NCI-H2196 (cell line): ENCODE results near the gene PYGM.
A peak's percentile ranks its signal among the peaks of the same experiment; 100 is the strongest.

ENCODE experiments used
- DNase-seq: peaks from one replicate; lab custom pipeline; 2025; ENCODE audit not compliant: unreplicated experiment; lab: John Stamatoyannopoulos, UW

PYGM gene

GRCh38 chr11:64768300-64768694, 8.5 kb upstream of the PYGM start:
- DNase-seq: no peak

- peak; percentile 83 for DNase-seq
Measured at GRCh38 chr11:64767344-64768299, 7.8 kb upstream of the PYGM start.

GRCh38 chr11:64766881-64767280, 7.1 kb upstream of the PYGM start:
- DNase-seq: no peak

- no peak for DNase-seq
Measured at GRCh38 chr11:64765851-64766665, 6.3 kb upstream of the PYGM start.

GRCh38 chr11:64765291-64765850, 5.6 kb upstream of the PYGM start:
- no peak for DNase-seq

GRCh38 chr11:64764753-64765152, 5.0 kb upstream of the PYGM start:
- no peak for DNase-seq

GRCh38 chr11:64764040-64764611, 4.4 kb upstream of the PYGM start:
- DNase-seq: no peak

- DNase-seq: no peak
Measured at GRCh38 chr11:64763526-64764039, 3.8 kb upstream of the PYGM start.

- DNase-seq: peak; percentile 20
Measured at GRCh38 chr11:64762674-64763525, 3.1 kb upstream of the PYGM start.

- DNase-seq: no peak
Measured at GRCh38 chr11:64762277-64762673, 2.5 kb upstream of the PYGM start.

GRCh38 chr11:64760759-64761420, 1.1 kb upstream of the PYGM start:
- no peak for DNase-seq

- DNase-seq: no peak
Measured at GRCh38 chr11:64759131-64759721, 548 bp downstream of the PYGM start.

GRCh38 chr11:64758330-64759079, 1.3 kb downstream of the PYGM start:
- DNase-seq: no peak

- no peak for DNase-seq
Measured at GRCh38 chr11:64757549-64758329, 2.0 kb downstream of the PYGM start.

- no peak for DNase-seq
Measured at GRCh38 chr11:64755681-64756361, 4.0 kb downstream of the PYGM start.

GRCh38 chr11:64754919-64755662, 4.7 kb downstream of the PYGM start:
- no peak for DNase-seq
